ENCODE data around the gene TINAGL1. TPM values are rescaled to one million over a fixed set of nuclear protein-coding genes. Genes with fewer than 3 reads are reported as not detected.

Gene TINAGL1
- total RNA-seq, 4 donors from 2014 or later, result 229 to 300 (median 272) TPM

- intact Hi-C loops (cut with DNase I; ENCODE audit: low total_unique reads), result no loop called here
- H3K36me3 ChIP-seq, result peaks cover 0 to 27% (median 9%) of the 10 kb centered on the region in 4 donors
- DNase-seq, result peak; percentile 43
- H3K4me3 ChIP-seq, result no peak overlapping the region
- peak overlapping the region; percentile 30 to 60 (median 46) for H3K27ac ChIP-seq
- in situ Hi-C loops (cut with MboI; ENCODE audit: low pct_ligation_motif_present in 1 of 4, low pct_unique_long_range_greater_than_20kb in 1 of 4, low sequenced_read_pairs in 3 of 4), result no loop called here
- 65% methylated on average over 13 of the region's 13 CpGs; no CpG with 5 or more reads in 1 of the 2 donors for WGBS, 2 donors (ENCODE audit: low coverage in 1 of 2)
- TF ChIP-seq POLR2A (IDR thresholded peaks at IDR 0.05) (peak; percentile 39), CTCF (IDR thresholded peaks at IDR 0.05) (no peak), POLR2AphosphoS5 (IDR thresholded peaks at IDR 0.05) (peak in 2 of 3 donors; percentile 11 to 45)
- H3K27me3 ChIP-seq, result no peaks in the 10 kb centered on the region
- H3K9me3 ChIP-seq, result no peaks in the 10 kb centered on the region
- H3K4me1 ChIP-seq, result peaks cover 7 to 20% (median 18%) of the 10 kb centered on the region in 4 donors
These were observed 51.1 kb downstream of the TINAGL1 start for GRCh38 chr1:31627301-31627929.

GRCh38 chr1:31627930-31628559 lies 51.7 kb downstream of the TINAGL1 start:
- no peak for TF ChIP-seq CTCF (IDR thresholded peaks at IDR 0.05)
- no peak for TF ChIP-seq POLR2A (IDR thresholded peaks at IDR 0.05)
- TF ChIP-seq POLR2AphosphoS5 (IDR thresholded peaks at IDR 0.05), result no peak
- TF ChIP-seq EP300 (IDR thresholded peaks at IDR 0.05; ENCODE audit: low read depth), result no peak
- intact Hi-C loops (cut with DNase I; ENCODE audit: low total_unique reads), result no loop called here
- in situ Hi-C loops (cut with MboI; ENCODE audit: low pct_ligation_motif_present in 1 of 4, low pct_unique_long_range_greater_than_20kb in 1 of 4, low sequenced_read_pairs in 3 of 4), result no loop called here
- H3K9me3 ChIP-seq, result no peaks in the 10 kb centered on the region
- H3K36me3 ChIP-seq, result peaks cover 0 to 27% (median 9%) of the 10 kb centered on the region in 4 donors
- peak overlapping the region; percentile 30 to 60 (median 46) for H3K27ac ChIP-seq
- H3K27me3 ChIP-seq, result no peaks in the 10 kb centered on the region
- no peak overlapping the region for H3K4me3 ChIP-seq
- DNase-seq, result no peak
- 80% methylated on average over 1 to 11 of the region's 11 CpGs for WGBS, 2 donors (ENCODE audit: low coverage in 1 of 2)
- peaks cover 8 to 26% (median 20%) of the 10 kb centered on the region in 4 donors for H3K4me1 ChIP-seq

DNA sequence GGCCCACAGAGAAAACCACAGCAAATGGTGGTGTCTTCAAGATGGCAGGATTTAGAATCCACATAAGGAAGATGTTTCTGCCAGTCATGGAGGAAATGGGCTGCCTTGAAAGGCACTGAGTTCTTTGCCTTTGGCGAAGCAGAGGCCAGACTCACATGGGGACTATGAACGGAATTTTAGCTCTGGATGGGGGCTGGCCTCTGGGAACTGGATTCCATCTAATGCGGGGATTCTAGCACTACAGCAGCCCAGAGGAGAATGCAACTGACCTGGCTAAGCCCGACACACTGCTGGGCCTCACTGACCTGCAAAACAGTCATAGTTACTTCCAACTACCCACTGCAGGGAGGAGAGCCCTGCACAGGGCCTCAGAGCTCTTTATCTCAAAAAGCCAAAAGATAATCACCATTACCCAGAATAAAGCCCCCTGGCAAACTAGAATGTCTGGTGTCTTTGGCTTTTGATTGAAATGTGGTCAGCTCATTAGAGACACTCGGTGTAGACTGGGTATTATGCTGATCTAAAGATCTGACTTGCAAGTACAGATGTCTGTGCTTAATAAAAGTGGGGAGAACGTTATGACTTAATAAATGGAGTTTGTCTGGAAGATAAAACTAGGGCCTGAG lies 52.7 kb downstream of the TINAGL1 start:
- H3K27me3 ChIP-seq, result no peaks in the 10 kb centered on the region
- no peak overlapping the region for H3K4me3 ChIP-seq
- no peak for TF ChIP-seq POLR2A (IDR thresholded peaks at IDR 0.05)
- TF ChIP-seq CTCF (IDR thresholded peaks at IDR 0.05), result no peak
- TF ChIP-seq POLR2AphosphoS5 (IDR thresholded peaks at IDR 0.05), result no peak
- TF ChIP-seq EP300 (IDR thresholded peaks at IDR 0.05; ENCODE audit: low read depth), result no peak
- 90 to 91% methylated on average over 2 to 6 of the region's 6 CpGs for WGBS, 2 donors (ENCODE audit: low coverage in 1 of 2)
- no peak for DNase-seq
- peak overlapping the region in 1 of 4 donors; percentile 37 for H3K27ac ChIP-seq
- peaks cover 0 to 27% (median 9%) of the 10 kb centered on the region in 4 donors for H3K36me3 ChIP-seq
- peaks cover 9 to 31% (median 21%) of the 10 kb centered on the region in 4 donors for H3K4me1 ChIP-seq
- H3K9me3 ChIP-seq, result no peaks in the 10 kb centered on the region
- in situ Hi-C loops (cut with MboI; ENCODE audit: low pct_ligation_motif_present in 1 of 4, low pct_unique_long_range_greater_than_20kb in 1 of 4, low sequenced_read_pairs in 3 of 4) (no loop called here), intact Hi-C loops (cut with DNase I; ENCODE audit: low total_unique reads) (no loop called here)

- Histone ChIP-seq H3K9me3 (no peaks in the 10 kb centered on the region), H3K36me3 (peaks cover 0 to 27% (median 9%) of the 10 kb centered on the region in 4 donors), H3K4me3 (no peak overlapping the region), H3K27me3 (no peaks in the 10 kb centered on the region), H3K4me1 (peaks cover 2 to 38% (median 18%) of the 10 kb centered on the region in 4 donors), H3K27ac (peak overlapping the region; percentile 26 to 63 (median 33))
- TF ChIP-seq EP300 (IDR thresholded peaks at IDR 0.05; ENCODE audit: low read depth) (no peak), CTCF (IDR thresholded peaks at IDR 0.05) (no peak), POLR2AphosphoS5 (IDR thresholded peaks at IDR 0.05) (no peak), POLR2A (IDR thresholded peaks at IDR 0.05) (no peak)
- 68% methylated on average over 3 of the region's 3 CpGs; no CpG with 5 or more reads in 1 of the 2 donors for WGBS, 2 donors (ENCODE audit: low coverage in 1 of 2)
- intact Hi-C loops (cut with DNase I; ENCODE audit: low total_unique reads) (no loop called here), in situ Hi-C loops (cut with MboI; ENCODE audit: low pct_ligation_motif_present in 1 of 4, low pct_unique_long_range_greater_than_20kb in 1 of 4, low sequenced_read_pairs in 3 of 4) (no loop called here)
- peak; percentile 56 for DNase-seq
These were observed 56.3 kb downstream of the TINAGL1 start for GRCh38 chr1:31632649-31633048.
